ENCODE data around the gene EPB41L4B. TPM values are rescaled to one million over a fixed set of nuclear protein-coding genes. Genes with fewer than 3 reads are reported as not detected.
"Not testable (repeated sequence)": the region's sequence is repeated elsewhere in the genome, so short reads cannot be mapped to it uniquely, and the experiment has no call there.

EPB41L4B gene
- total and polyA plus RNA-seq, 2 experiments from 2014 or later: 11.0 to 32.2 TPM

DNA sequence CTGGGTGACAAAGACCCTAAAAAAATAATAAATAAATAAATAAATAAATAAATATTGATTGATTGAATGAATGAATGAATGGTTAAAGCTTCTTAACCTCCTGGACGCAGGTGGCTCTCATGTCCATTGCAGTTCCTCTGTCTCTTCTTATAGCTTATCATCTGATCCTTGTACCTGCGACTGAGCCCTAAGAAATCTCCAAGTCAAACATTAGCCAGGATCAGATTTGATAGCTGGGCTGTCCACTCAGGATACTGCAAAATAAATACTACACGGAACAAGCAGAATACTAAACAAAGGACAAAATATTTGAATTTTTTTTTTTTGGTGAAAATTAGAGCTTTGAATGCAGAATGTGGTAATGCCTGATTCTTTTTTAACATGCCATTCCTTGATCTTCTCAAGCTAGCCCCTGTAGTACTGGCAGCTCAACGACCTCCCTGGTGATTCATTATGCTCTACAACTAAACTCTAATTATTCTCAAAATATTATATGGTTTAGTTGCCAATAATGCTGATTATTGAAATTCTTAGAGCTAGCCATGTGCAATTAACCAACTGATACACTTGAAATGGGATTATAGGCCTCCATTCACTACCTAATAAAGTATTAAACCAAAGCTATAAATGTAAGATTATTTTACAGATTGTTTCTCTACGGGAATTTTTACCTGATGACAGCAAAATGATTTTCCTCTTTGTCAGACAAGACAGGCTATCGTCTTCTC is 191.2 kb downstream of the EPB41L4B start (continued):
- TF ChIP-seq, protein P1, sequence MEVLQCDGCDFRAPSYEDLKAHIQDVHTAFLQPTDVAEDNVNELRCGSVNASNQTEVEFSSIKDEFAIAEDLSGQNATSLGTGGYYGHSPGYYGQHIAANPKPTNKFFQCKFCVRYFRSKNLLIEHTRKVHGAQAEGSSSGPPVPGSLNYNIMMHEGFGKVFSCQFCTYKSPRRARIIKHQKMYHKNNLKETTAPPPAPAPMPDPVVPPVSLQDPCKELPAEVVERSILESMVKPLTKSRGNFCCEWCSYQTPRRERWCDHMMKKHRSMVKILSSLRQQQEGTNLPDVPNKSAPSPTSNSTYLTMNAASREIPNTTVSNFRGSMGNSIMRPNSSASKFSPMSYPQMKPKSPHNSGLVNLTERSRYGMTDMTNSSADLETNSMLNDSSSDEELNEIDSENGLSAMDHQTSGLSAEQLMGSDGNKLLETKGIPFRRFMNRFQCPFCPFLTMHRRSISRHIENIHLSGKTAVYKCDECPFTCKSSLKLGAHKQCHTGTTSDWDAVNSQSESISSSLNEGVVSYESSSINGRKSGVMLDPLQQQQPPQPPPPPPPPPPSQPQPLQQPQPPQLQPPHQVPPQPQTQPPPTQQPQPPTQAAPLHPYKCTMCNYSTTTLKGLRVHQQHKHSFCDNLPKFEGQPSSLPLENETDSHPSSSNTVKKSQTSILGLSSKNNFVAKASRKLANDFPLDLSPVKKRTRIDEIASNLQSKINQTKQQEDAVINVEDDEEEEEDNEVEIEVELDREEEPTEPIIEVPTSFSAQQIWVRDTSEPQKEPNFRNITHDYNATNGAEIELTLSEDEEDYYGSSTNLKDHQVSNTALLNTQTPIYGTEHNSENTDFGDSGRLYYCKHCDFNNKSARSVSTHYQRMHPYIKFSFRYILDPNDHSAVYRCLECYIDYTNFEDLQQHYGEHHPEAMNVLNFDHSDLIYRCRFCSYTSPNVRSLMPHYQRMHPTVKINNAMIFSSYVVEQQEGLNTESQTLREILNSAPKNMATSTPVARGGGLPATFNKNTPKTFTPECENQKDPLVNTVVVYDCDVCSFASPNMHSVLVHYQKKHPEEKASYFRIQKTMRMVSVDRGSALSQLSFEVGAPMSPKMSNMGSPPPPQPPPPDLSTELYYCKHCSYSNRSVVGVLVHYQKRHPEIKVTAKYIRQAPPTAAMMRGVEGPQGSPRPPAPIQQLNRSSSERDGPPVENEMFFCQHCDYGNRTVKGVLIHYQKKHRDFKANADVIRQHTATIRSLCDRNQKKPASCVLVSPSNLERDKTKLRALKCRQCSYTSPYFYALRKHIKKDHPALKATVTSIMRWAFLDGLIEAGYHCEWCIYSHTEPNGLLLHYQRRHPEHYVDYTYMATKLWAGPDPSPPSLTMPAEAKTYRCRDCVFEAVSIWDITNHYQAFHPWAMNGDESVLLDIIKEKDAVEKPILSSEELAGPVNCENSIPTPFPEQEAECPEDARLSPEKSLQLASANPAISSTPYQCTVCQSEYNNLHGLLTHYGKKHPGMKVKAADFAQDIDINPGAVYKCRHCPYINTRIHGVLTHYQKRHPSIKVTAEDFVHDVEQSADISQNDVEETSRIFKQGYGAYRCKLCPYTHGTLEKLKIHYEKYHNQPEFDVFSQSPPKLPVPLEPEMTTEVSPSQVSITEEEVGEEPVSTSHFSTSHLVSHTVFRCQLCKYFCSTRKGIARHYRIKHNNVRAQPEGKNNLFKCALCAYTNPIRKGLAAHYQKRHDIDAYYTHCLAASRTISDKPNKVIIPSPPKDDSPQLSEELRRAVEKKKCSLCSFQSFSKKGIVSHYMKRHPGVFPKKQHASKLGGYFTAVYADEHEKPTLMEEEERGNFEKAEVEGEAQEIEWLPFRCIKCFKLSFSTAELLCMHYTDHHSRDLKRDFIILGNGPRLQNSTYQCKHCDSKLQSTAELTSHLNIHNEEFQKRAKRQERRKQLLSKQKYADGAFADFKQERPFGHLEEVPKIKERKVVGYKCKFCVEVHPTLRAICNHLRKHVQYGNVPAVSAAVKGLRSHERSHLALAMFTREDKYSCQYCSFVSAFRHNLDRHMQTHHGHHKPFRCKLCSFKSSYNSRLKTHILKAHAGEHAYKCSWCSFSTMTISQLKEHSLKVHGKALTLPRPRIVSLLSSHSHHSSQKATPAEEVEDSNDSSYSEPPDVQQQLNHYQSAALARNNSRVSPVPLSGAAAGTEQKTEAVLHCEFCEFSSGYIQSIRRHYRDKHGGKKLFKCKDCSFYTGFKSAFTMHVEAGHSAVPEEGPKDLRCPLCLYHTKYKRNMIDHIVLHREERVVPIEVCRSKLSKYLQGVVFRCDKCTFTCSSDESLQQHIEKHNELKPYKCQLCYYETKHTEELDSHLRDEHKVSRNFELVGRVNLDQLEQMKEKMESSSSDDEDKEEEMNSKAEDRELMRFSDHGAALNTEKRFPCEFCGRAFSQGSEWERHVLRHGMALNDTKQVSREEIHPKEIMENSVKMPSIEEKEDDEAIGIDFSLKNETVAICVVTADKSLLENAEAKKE (CRISPR knock-in tag; IDR thresholded peaks at IDR 0.05): no peak
- no peak for TF ChIP-seq EZH2phosphoT487 (IDR thresholded peaks at IDR 0.05; ENCODE audit: unreplicated experiment)
- TF ChIP-seq, protein P2, sequence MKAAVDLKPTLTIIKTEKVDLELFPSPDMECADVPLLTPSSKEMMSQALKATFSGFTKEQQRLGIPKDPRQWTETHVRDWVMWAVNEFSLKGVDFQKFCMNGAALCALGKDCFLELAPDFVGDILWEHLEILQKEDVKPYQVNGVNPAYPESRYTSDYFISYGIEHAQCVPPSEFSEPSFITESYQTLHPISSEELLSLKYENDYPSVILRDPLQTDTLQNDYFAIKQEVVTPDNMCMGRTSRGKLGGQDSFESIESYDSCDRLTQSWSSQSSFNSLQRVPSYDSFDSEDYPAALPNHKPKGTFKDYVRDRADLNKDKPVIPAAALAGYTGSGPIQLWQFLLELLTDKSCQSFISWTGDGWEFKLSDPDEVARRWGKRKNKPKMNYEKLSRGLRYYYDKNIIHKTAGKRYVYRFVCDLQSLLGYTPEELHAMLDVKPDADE (IDR thresholded peaks at IDR 0.05): no peak
- TF ChIP-seq POLR2AphosphoS5 (IDR thresholded peaks at IDR 0.05; ENCODE audit: low read depth): no peak
- TF ChIP-seq EZH2 (IDR thresholded peaks at IDR 0.05; ENCODE audit: low read depth, unreplicated experiment): no peak
- no peak for TF ChIP-seq NANOG (IDR thresholded peaks at IDR 0.05; ENCODE audit: borderline replicate concordance)
- no peak for TF ChIP-seq ZNF331 (CRISPR knock-in tag; IDR thresholded peaks at IDR 0.05; ENCODE audit: low read depth)
- no peak for TF ChIP-seq CREB1 (CRISPR knock-in tag; IDR thresholded peaks at IDR 0.05; ENCODE audit: low read depth)
- TF ChIP-seq JUNB (IDR thresholded peaks at IDR 0.05; ENCODE audit: unreplicated experiment): no peak

- ATAC-seq; H3K9me2 ChIP-seq (ENCODE audit: insufficient read depth); H3K4me2 ChIP-seq; H3K79me2 ChIP-seq (replicated peaks; ENCODE audit: insufficient read depth); H3K4me1 ChIP-seq (ENCODE audit: insufficient read depth); H3K27me3 Mint-ChIP-seq (ENCODE audit: insufficient read depth, low read depth, poor library complexity); H4K20me1 ChIP-seq (replicated peaks; ENCODE audit: insufficient read depth); H3K36me3 Mint-ChIP-seq (ENCODE audit: low read depth); H3K36me3 ChIP-seq (ENCODE audit: insufficient read depth); H3K27ac Mint-ChIP-seq; H3K4me1 Mint-ChIP-seq; H2AFZ ChIP-seq; H3K9me3 Mint-ChIP-seq; H3F3A ChIP-seq (replicated peaks; ENCODE audit: low read depth); H3K27me3 ChIP-seq (ENCODE audit: insufficient read depth); H3K4me3 ChIP-seq; H3K27ac ChIP-seq (ENCODE audit: low read depth); H3K4me3 Mint-ChIP-seq; DNase-seq (ENCODE audit: low spot score): not testable (repeated sequence)
Observed at GRCh38 chr9:109126671-109127070, 194.2 kb downstream of the EPB41L4B start.
